ENCODE data around the gene FMNL1.

The FMNL1 gene, protein sequence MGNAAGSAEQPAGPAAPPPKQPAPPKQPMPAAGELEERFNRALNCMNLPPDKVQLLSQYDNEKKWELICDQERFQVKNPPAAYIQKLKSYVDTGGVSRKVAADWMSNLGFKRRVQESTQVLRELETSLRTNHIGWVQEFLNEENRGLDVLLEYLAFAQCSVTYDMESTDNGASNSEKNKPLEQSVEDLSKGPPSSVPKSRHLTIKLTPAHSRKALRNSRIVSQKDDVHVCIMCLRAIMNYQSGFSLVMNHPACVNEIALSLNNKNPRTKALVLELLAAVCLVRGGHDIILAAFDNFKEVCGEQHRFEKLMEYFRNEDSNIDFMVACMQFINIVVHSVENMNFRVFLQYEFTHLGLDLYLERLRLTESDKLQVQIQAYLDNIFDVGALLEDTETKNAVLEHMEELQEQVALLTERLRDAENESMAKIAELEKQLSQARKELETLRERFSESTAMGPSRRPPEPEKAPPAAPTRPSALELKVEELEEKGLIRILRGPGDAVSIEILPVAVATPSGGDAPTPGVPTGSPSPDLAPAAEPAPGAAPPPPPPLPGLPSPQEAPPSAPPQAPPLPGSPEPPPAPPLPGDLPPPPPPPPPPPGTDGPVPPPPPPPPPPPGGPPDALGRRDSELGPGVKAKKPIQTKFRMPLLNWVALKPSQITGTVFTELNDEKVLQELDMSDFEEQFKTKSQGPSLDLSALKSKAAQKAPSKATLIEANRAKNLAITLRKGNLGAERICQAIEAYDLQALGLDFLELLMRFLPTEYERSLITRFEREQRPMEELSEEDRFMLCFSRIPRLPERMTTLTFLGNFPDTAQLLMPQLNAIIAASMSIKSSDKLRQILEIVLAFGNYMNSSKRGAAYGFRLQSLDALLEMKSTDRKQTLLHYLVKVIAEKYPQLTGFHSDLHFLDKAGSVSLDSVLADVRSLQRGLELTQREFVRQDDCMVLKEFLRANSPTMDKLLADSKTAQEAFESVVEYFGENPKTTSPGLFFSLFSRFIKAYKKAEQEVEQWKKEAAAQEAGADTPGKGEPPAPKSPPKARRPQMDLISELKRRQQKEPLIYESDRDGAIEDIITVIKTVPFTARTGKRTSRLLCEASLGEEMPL
- 39.0 to 227 (median 110) reads per million in 18 experiments for total RNA-seq

DNA sequence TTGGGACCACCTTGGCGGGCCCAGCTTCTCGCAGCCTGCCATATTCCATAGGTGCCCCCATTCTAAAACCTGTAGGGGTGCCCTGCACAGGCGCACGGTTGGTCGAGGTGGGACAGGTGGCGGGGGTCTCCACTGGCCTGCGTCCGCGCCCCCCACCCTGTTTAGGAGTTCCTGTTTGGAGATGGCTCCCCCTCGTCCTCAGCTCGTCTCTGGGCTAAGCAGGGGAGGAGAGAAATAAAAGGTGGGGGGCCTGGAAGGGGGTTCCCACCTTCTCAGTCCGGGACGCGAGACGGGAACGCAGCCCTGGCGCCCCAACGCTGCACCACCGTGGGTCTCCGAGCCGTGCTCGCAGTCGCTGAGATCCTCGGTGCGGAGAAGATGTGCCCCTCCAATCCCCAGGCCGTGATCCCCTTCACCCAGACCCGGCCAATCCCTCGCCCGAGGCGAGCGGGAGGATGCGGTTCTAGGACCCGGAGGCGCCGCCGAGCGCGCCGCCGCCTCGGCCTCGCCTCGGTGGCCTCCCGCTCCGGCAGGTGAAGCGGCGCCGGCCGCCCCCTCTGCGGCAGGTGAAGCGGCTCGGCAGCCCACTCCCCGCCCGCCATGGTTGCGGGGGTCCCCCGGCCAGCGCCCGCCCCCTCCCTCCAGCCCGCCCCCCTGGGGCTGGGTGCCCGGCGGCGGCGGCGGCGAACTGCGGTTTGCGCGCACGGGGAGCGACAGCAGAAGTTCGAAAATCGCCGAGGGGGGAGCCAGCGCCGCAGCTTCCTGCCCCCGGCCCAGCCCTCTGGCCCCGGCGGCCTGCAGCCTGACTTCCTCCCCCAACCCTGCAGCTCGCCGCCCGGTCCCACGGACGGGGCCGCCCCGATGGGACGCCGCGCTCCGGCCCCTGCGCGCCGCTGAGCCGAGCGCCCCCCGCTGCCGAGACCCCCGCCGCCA lies at the start of gene FMNL1:
Gene FMNL1, plus strand, starts transcription at position 805 of the 933 bp plus-strand sequence. CDS start 240 bp downstream, outside the sequence.
- DNase-seq, result peak; percentile 69 to 77

DNA sequence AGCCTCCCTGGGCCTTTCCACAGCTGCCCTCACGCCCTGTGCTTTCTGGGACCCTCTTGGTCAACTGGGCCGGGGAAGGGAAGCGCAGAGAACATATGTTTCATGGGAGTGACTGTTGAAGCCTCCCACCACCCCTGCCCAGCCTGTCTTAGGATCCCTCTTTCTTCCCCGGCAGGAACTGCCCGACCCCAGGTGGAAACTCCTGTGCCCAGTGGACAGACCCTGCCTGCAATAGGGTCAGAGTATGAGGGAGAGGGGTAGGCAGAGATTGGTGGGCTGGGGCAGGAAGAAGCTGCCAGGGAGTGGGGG lies 49.5 kb upstream of the FMNL1 start:
- no peak for DNase-seq

DNA sequence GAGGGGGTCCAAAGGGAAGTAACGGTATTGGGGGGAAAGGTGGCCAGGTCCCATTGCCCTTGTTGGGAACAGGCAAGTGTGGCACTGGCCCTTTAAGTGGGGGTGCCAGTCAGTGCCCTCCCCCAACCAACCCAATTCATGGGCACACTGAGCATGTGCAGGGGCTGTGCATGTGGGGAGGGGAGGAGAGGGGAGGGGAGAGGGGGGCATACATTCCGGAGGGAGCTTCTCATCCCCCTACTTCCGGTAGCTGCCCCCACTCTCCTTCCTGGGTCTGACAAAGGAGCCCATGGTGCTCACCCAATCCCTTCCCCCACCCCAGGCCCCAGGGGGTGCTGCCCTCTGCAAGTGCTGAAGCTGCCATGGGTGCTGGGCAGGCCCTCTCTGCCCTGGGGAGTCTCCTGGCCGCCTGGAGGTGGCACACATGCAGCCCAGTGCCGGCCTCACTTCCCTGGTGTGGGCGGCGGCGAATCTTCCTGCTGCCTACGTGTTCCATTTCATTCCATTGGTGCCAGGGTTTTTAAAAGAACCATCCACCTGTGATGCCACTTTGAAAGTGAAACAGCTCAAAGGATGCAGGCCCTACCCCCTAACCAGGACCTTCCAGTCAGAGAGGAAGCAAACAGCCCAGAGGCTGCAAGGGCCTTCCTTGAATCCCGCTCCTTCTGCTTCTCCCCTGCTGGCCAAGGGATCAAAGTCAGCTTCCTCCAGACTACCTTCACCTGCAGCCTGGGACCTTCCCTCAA lies 49.0 kb upstream of the FMNL1 start:
- DNase-seq, result peak; percentile 29 to 42

DNA sequence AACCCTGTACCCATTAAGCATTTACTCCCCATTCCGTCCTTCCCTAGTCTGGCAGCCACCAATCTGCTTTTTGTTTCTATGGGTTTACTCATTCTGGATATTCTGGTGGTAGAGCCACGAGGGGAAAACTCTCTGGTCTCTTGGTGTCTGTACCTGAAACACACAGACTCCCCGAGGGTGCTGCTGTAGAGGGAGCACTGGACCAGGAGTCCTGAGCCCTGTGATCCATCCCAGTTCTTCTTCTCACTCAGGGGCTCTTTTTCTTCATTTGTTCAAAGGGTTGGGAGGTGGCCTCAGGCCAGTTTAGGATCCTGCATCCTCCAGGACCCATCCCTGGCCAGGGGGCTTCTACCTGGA lies 45.9 kb upstream of the FMNL1 start:
- no peak for DNase-seq

DNA sequence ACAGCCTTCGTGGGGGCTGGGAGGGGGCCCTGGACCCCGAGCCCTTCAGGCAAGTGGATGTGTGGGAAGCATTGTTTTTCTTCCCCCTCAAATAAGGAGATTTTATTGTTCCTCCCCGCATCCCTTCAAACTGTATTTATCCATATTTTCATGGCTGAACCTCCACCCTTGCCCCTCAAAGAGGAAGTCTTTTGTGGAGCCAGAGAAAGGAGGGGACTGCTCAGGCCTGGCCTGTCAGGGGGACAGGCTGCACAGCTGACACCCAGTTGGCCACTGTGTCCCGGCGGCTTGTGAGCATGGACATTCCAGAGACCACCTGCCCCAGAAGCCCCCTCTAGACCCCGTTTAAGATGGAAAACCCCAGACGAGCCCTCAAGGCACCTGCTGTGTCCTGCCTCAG lies 44.1 kb upstream of the FMNL1 start:
- DNase-seq, result no peak

DNA sequence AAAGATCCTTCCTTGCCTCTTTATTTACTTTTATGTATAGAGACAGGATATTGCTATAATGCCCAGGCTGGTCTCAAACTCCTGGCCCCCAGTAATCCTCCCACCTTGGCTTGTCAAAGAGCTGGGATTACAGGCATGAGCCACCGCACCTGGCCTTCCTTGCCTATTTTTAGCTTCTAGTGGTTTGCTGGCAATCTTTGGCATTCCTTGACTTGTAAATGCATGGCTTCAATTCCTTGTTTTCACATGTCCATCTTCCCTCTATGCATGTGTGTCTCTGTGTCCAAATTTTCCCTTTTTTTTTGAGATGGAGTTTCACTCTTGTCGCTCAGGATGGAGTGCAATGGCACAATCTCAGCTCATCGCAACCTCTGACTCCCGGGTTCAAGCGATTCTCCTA lies 37.5 kb upstream of the FMNL1 start:
- DNase-seq, result no peak

DNA sequence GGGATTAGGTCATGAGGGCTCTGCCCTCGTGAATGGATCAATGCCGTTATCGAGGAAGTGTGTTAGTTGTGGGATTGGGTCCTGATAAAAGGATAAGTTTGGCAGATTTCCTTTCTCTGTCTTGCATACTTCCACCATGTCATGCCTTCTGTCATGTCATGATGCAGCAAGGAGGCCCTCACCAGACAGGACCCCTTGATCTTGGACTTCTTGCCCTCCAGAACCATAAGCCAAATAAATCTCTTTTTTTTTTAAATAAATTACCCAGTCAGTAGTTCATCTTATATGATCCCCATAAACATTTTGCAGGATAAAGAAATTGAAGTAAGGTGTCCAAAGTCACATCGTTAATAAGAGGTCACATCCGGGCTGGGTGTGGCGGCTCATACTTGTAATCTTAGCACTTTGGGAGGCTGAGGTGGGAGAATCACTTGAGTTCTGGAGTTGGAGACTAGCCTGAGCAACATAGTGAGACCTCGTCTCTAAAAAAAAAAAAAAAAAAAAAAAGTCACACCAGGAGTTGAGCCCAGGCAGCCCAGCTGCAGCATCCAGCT lies 34.8 kb upstream of the FMNL1 start:
- DNase-seq, result no peak

DNA sequence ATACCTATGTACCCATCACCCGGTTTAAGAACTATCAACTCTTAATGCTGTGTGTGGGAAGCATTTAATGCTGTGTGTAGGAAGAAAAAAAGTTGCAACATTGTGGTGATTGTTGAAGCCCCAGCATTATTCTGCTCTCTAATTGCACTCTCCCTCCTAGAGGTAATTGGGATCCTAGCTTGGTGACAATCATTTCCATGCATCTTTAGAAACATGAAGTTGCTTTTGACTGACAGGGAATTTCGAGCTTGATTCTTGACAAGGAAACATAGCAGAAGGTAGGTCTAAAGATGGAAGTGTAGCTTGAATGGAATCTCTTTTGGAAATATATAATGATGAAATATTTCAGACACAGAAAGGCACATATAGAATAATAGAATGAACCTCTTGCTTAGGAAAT lies 32.7 kb upstream of the FMNL1 start:
- DNase-seq, result no peak

DNA sequence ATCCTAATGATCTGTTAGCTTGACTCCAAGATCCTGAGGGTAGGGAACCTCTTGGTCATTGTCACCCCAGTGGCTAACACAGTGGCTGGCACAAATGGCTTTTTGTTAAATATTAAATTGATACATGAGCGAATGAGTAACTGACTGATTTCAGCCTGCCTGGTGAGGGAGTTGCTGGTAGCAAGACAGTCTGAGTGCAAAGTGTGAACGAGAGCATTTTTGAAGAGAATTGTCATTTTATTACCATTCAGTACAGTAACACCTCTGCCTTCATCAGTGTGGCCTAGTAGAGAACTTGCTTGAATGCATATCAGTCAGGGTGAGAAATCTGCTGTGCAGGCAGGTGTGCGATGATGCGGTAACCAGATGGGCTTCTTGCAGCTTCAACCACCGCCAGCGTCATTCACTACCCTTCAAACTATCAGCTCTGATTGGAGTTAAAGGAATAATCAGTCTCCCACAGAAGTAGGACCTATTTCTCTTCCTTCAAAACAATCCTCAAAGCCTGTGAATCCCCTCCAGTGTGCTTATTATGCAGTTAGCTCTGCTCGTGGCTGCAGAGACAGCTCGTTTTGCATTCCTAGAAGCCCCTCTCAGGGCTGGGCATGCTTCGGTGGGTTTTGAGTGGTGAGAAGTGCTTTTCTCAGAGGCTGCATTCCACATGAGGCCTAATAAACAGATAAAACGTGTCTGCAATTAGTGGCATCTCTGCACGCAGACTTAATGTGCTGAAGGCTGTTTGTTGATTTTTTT lies 31.0 kb upstream of the FMNL1 start:
- DNase-seq, result no peak

DNA sequence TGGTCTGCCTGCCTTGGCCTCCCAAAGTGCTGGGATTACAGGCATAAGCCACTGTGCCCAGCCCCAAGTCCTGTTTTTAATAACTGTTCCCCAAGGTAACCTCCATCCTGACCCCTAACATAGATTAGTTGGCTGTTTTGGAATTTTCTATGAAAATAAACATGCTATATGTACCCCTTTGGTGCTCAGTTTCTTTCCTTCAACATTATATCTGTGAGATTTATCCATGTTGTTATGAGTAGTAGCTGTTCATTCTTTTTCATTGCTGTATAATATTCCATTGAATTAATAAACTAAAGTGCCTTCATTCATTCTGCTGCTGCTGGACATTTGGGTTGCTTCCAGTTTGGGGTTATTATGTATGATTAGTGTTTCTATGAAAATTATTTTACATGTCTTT lies 26.3 kb upstream of the FMNL1 start:
- DNase-seq, result no peak

DNA sequence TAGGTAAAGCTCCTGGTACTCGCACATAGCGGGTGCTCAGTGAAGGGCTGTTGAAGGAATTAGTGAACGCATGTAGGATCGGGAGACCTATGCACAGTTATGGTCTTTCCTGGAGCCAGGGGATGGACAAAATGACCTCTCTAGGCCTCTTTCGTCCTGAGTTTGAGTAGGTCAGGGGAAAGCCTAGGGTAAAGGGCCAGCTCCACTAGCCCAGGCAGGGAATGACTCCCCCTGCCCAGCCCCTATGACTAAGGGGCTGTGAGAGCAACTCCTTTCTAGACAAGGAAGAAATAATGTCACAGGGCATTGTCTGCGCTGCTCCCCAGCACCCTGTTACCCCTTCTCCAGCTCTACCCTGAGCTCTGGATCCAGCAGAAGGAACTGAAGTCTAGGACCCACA lies 24.6 kb upstream of the FMNL1 start:
- DNase-seq, result no peak

DNA sequence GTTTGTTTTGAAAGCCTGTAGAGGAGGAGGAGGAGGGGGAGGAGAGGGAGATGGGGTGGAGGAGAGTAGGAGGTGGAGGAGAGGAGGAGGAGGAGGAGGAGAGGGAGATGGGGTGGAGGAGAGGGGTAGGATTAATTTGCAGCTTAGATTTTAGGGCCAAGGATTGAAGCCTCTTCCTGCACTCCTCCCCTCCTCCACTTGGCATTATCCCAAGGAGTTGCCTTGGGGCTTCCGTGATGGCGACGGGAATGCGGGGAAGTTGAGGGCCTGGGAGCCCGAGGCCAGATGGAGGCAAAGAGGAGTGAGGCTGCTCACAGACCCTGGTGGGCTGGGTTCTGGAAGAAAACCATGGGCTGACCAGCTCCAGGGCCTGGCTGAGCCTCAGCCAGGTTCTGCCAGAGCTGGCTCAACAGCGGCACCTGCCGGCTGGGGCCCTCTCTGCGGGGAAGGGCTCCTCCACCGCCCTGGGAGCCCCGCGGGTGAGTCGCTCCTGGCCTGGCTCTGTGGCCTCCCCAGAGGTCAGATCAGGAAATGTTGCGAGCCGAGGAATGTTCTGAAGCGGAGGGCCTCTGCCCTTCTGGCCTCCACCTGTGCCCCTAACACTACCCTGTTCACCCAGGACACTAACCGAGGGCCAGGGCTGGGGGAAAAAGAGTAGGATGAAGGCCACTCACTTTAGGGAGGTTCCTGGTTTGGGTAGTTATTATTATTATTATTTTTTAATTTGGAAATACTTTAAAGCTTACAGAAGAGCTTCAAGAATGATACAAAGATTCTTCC lies 23.9 kb upstream of the FMNL1 start:
- peak; percentile 93 to 94 for DNase-seq

DNA sequence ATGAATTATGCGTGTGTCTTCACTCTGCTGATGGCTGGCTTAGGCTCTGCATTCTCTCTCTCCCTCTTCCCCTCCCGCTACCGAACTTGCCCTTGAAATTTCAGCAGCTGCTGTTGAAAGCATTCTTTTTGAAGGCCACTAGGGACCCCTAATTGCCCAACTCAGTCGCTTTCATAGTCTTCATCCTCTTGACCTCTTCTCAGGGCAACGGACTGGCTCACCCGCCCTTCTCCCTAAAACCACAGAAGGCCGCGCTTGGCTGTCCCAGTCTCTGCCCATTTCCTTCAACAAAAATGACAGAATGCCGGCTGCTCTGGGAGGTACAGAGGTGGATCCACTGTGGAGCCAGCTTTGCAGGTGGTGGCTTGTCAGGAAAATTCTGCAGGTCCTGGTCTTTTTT lies 21.0 kb upstream of the FMNL1 start:
- DNase-seq, result peak; percentile 46 to 90

DNA sequence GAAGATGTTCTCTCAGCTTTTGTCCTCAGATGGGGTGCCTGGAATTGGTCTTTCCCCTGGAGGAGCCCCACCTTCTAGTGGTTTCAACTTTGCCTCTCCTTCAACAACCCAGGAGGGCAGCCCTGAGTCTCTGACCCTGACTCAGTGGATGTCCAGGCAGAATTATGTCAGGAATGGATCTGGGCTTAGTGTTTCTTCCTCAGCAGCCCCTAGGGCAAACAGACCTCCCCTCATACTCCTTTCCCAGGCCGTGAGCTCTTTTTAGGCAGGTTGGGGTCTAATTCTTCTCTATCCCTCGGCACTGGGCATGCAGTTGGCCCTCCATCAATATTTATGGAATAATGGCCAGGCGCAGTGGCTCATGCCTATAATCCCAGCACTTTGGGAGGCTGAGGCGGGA lies 20.2 kb upstream of the FMNL1 start:
- DNase-seq, result no peak

DNA sequence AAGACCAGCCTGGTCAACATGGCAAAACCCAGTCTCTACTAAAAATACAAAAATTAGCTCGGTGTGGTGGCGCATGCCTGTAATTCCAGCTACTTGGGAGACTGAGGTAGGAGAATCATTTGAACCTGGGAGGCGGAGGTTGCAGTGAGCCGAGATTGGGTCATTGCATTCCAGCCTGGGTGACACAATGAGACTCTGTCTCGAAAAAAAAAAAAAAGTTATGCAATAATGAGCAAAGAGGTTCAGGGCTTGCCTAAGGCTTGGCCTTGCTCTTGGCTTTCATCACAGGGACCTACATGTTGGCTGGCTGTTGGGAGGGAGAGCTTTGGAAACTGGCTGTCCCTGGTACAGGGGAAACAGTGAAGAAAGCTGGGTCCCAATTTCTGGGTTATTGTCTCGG lies 19.8 kb upstream of the FMNL1 start:
- peak; percentile 90 to 94 for DNase-seq

DNA sequence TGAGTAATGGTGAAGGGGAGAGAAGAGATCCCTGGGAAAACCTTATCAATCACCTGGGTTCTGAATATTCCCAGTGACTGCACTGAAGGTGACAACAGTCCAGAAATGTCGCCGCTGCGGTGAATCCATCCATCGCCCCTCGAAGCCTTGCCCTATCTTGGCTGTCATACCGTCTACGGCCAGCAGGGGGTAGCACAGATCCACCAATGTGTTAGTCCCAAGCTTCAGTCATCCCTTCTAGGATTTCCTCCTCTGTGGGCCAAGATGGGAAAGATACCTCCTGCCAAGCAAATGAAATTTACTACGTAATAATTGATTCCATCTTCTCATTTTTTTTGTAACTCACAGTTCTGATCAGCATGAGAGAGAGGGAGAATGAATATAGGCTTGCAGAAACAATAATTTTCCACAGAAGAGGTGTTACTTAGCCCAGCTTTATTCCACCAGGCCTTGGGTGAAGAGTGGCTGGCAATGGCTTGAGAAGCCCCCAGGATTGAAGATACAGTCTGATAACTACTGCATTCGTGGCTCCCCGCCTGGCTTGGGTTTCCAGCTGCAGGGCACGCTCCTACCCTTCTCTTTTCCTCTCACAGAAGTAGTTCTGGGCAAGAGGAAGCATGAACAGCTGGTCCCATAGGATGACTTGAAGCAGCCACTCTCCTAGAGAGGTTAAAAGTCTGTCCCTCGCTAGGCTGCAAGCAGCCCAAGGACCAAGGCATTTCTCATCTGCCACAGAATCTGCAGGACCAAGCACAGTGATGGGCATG lies 2.6 kb upstream of the FMNL1 start:
- peak; percentile 83 to 89 for DNase-seq

DNA sequence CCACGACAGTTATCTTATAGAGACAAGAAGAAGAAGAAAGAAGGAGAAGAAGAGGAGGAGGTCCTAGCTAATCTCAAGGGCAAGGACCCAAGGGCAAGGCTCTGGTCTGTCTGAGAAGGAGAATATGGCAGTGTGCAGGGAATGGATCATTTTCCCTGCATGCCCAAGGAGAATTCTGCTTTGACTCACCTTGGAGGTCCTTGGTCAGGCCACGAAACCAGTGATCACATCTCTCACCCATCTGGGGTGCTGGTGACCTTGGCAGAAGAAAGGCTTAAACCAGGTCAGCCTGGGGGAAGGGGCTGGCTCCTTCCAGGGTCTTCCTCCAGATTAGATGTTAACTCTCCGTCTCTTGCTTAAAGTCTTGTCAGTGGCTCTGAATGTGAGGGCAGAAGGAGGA lies 1.6 kb upstream of the FMNL1 start:
- DNase-seq, result no peak

DNA sequence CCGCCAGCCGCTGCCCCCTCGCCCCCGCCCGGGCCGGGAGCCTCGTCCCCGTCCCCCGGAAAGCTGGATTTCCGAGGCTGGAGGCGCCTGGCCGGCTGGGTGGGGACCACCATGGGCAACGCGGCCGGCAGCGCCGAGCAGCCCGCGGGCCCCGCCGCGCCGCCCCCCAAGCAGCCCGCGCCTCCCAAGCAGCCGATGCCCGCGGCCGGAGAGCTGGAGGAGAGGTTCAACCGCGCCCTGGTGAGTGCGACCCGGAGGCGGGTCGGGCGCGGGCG lies 266 bp downstream of the FMNL1 start:
- no peak for DNase-seq

Data from inflammatory macrophage (primary cell).